Activated naive CD4-positive, alpha-beta T cell treated with anti-CD3 and anti-CD28 coated beads, Interleukin-2, amount 50 U/mL, for 24 hours (primary cell): ENCODE results near the gene S1PR4.
"Not testable (repeated sequence)": the region's sequence is repeated elsewhere in the genome, so short reads cannot be mapped to it uniquely, and the experiment has no call there.

Source experiments
- H3K27ac Mint-ChIP-seq: one replicate; pipeline ENCODE4 v1.8.0; 2021; ENCODE audit warnings: mild to moderate bottlenecking, mixed read lengths
- H3K27me3 Mint-ChIP-seq: one replicate; pipeline ENCODE4 v1.8.0; 2021; ENCODE audit warnings: mixed read lengths
- H3K36me3 Mint-ChIP-seq: one replicate; pipeline ENCODE4 v1.8.0; 2021; ENCODE audit warnings: mixed read lengths
- H3K4me1 Mint-ChIP-seq: one replicate; pipeline ENCODE4 v1.8.0; 2021; ENCODE audit warnings: mixed read lengths
- H3K4me3 Mint-ChIP-seq: one replicate; pipeline ENCODE4 v1.8.0; 2021; ENCODE audit warnings: mild to moderate bottlenecking, mixed read lengths
- H3K9me3 Mint-ChIP-seq: one replicate; pipeline ENCODE4 v1.8.0; 2021; ENCODE audit warnings: mixed read lengths

Gene S1PR4

GRCh38 chr19:3162418-3163229, 15.9 kb upstream of the S1PR4 start:
- Mint-ChIP-seq H3K9me3 (peaks cover 4% of the 10 kb centered on the region), H3K4me1 (peaks cover 26% of the 10 kb centered on the region), H3K27me3 (no peaks in the 10 kb centered on the region), H3K27ac (no peak overlapping the region), H3K4me3 (no peak overlapping the region), H3K36me3 (no peaks in the 10 kb centered on the region)

GRCh38 chr19:3163230-3163886, 15.2 kb upstream of the S1PR4 start:
- Mint-ChIP-seq H3K4me3 (no peak overlapping the region), H3K27me3 (no peaks in the 10 kb centered on the region), H3K36me3 (no peaks in the 10 kb centered on the region), H3K4me1 (peaks cover 26% of the 10 kb centered on the region), H3K27ac (no peak overlapping the region), H3K9me3 (peaks cover 4% of the 10 kb centered on the region)

GRCh38 chr19:3163943-3164342, 14.6 kb upstream of the S1PR4 start:
- peaks cover 26% of the 10 kb centered on the region for H3K4me1 Mint-ChIP-seq
- H3K4me3 Mint-ChIP-seq = no peak overlapping the region
- no peaks in the 10 kb centered on the region for H3K27me3 Mint-ChIP-seq
- H3K27ac Mint-ChIP-seq = no peak overlapping the region
- H3K36me3 Mint-ChIP-seq = no peaks in the 10 kb centered on the region
- H3K9me3 Mint-ChIP-seq = peaks cover 4% of the 10 kb centered on the region

- Mint-ChIP-seq H3K4me3 (no peak overlapping the region), H3K9me3 (no peaks in the 10 kb centered on the region), H3K36me3 (no peaks in the 10 kb centered on the region), H3K4me1 (peaks cover 18% of the 10 kb centered on the region), H3K27ac (peak overlapping the region; percentile 41), H3K27me3 (no peaks in the 10 kb centered on the region)
These were observed 10.9 kb upstream of the S1PR4 start for GRCh38 chr19:3167533-3168272.

GRCh38 chr19:3171894-3172672, 6.5 kb upstream of the S1PR4 start:
- Mint-ChIP-seq H3K4me1 (peaks cover 16% of the 10 kb centered on the region), H3K9me3 (no peaks in the 10 kb centered on the region), H3K36me3 (no peaks in the 10 kb centered on the region), H3K27me3 (no peaks in the 10 kb centered on the region), H3K4me3 (no peak overlapping the region), H3K27ac (no peak overlapping the region)

- H3K4me1 Mint-ChIP-seq = peaks cover 19% of the 10 kb centered on the region
- not testable (repeated sequence) for H3K4me3 Mint-ChIP-seq, H3K9me3 Mint-ChIP-seq, H3K36me3 Mint-ChIP-seq, H3K27ac Mint-ChIP-seq, H3K27me3 Mint-ChIP-seq
These were observed 5.9 kb upstream of the S1PR4 start for GRCh38 chr19:3172673-3173000.

GRCh38 chr19:3175781-3176714, 2.5 kb upstream of the S1PR4 start:
- no peaks in the 10 kb centered on the region for H3K36me3 Mint-ChIP-seq
- H3K27ac Mint-ChIP-seq = peak overlapping the region; percentile 73
- H3K4me1 Mint-ChIP-seq = peaks cover 19% of the 10 kb centered on the region

GRCh38 chr19:3176715-3177501, 1.7 kb upstream of the S1PR4 start:
- no peaks in the 10 kb centered on the region for H3K27me3 Mint-ChIP-seq
- peak overlapping the region; percentile 74 for H3K4me3 Mint-ChIP-seq
- no peaks in the 10 kb centered on the region for H3K36me3 Mint-ChIP-seq
- H3K4me1 Mint-ChIP-seq = peaks cover 19% of the 10 kb centered on the region
- H3K9me3 Mint-ChIP-seq = no peaks in the 10 kb centered on the region
- peak overlapping the region; percentile 91 for H3K27ac Mint-ChIP-seq

More at GRCh38 chr19:3175781-3176714, 2.5 kb upstream of the S1PR4 start:
- Mint-ChIP-seq H3K27me3 (no peaks in the 10 kb centered on the region), H3K4me3 (peak overlapping the region; percentile 30), H3K9me3 (no peaks in the 10 kb centered on the region)

GRCh38 chr19:3178973-3179738, 587 bp downstream of the S1PR4 start:
- Mint-ChIP-seq H3K27ac (peak overlapping the region; percentile 96), H3K4me3 (peak overlapping the region; percentile 97), H3K36me3 (peaks cover 3% of the 10 kb centered on the region), H3K9me3 (no peaks in the 10 kb centered on the region), H3K27me3 (no peaks in the 10 kb centered on the region), H3K4me1 (peaks cover 27% of the 10 kb centered on the region)

GRCh38 chr19:3179739-3180293, 1.2 kb downstream of the S1PR4 start:
- H3K9me3 Mint-ChIP-seq = no peaks in the 10 kb centered on the region
- H3K4me3 Mint-ChIP-seq = peak overlapping the region; percentile 97
- H3K27ac Mint-ChIP-seq = peak overlapping the region; percentile 96
- H3K27me3 Mint-ChIP-seq = no peaks in the 10 kb centered on the region
- H3K36me3 Mint-ChIP-seq = peaks cover 4% of the 10 kb centered on the region
- H3K4me1 Mint-ChIP-seq = peaks cover 34% of the 10 kb centered on the region

GRCh38 chr19:3183721-3184641, 5.4 kb downstream of the S1PR4 start:
- Mint-ChIP-seq H3K4me1 (peaks cover 49% of the 10 kb centered on the region), H3K36me3 (peaks cover 6% of the 10 kb centered on the region), H3K27me3 (no peaks in the 10 kb centered on the region), H3K27ac (peak overlapping the region; percentile 88), H3K9me3 (no peaks in the 10 kb centered on the region), H3K4me3 (peak overlapping the region; percentile 98)

GRCh38 chr19:3184847-3185460, 6.4 kb downstream of the S1PR4 start:
- peaks cover 6% of the 10 kb centered on the region for H3K36me3 Mint-ChIP-seq

More at GRCh38 chr19:3184847-3185460, 6.4 kb downstream of the S1PR4 start:
- no peaks in the 10 kb centered on the region for H3K9me3 Mint-ChIP-seq
- H3K4me3 Mint-ChIP-seq = peak overlapping the region; percentile 98
- peaks cover 51% of the 10 kb centered on the region for H3K4me1 Mint-ChIP-seq
- H3K27me3 Mint-ChIP-seq = no peaks in the 10 kb centered on the region
- peak overlapping the region; percentile 99 for H3K27ac Mint-ChIP-seq
